ENCODE measurements around the gene WDR72.

The WDR72 gene

GRCh38 chr15:53566912-53567311 lies 192.6 kb downstream of the WDR72 start:
- DNase-seq (ENCODE audit: extremely low read depth, low read depth), result no peak
- TF ChIP-seq CTCF (IDR thresholded peaks at IDR 0.05; ENCODE audit: low read depth, low read length), result no peak

- DNase-seq (ENCODE audit: extremely low read depth, low read depth), result no peak
- no peak for TF ChIP-seq CTCF (IDR thresholded peaks at IDR 0.05; ENCODE audit: low read depth, low read length)
Measured at GRCh38 chr15:53565721-53566120, 193.7 kb downstream of the WDR72 start.

- TF ChIP-seq CTCF (IDR thresholded peaks at IDR 0.05; ENCODE audit: low read depth, low read length), result no peak
- no peak for DNase-seq (ENCODE audit: extremely low read depth, low read depth)
Measured at GRCh38 chr15:53564647-53565046, 194.8 kb downstream of the WDR72 start.

GRCh38 chr15:53563627-53564026 lies 195.8 kb downstream of the WDR72 start:
- no peak for TF ChIP-seq CTCF (IDR thresholded peaks at IDR 0.05; ENCODE audit: low read depth, low read length)
- DNase-seq (ENCODE audit: extremely low read depth, low read depth), result no peak

GRCh38 chr15:53559364-53560277 lies 199.8 kb downstream of the WDR72 start:
- no peak for DNase-seq (ENCODE audit: extremely low read depth, low read depth)

GRCh38 chr15:53558384-53558783 lies 201.1 kb downstream of the WDR72 start:
- no peak for TF ChIP-seq CTCF (IDR thresholded peaks at IDR 0.05; ENCODE audit: low read depth, low read length)
- DNase-seq (ENCODE audit: extremely low read depth, low read depth), result no peak

More at GRCh38 chr15:53559364-53560277, 199.8 kb downstream of the WDR72 start:
- TF ChIP-seq CTCF (IDR thresholded peaks at IDR 0.05; ENCODE audit: low read depth, low read length), result no peak

- no peak for TF ChIP-seq CTCF (IDR thresholded peaks at IDR 0.05; ENCODE audit: low read depth, low read length)
Measured at GRCh38 chr15:53555226-53555625, 204.2 kb downstream of the WDR72 start.

More at GRCh38 chr15:53555226-53555625, 204.2 kb downstream of the WDR72 start:
- DNase-seq (ENCODE audit: extremely low read depth, low read depth), result no peak
